Measurements from ENCODE around the gene AKR1B1.

AKR1B1 gene

GRCh38 chr7:134459981-134460380 lies 1.1 kb upstream of the AKR1B1 start:
- ChIA-PET POLR2A (interaction anchor here (1.3 kb wide), 1 partner anchor 21 kb away, joined by 3 read pairs; no protein-coding TSS in a partner anchor), CTCF (interaction anchor here (0.5 to 2.6 kb wide), 5 partner anchors 16 to 1208 kb away, joined by 3 to 9 read pairs (median 3); no protein-coding TSS in a partner anchor)
- TF ChIP-seq ZNF394 (tag by site-specific recombination; IDR thresholded peaks at IDR 0.05; ENCODE audit: borderline replicate concordance) (no peak), ZNF792 (tag by site-specific recombination; IDR thresholded peaks at IDR 0.05) (no peak), PRDM2 (tag by site-specific recombination; IDR thresholded peaks at IDR 0.05; ENCODE audit: borderline replicate concordance) (no peak), ZNF274 (IDR thresholded peaks at IDR 0.05; ENCODE audit: low read length) (no peak), ZNF274 (tag by site-specific recombination; IDR thresholded peaks at IDR 0.05; ENCODE audit: borderline replicate concordance) (no peak), PRDM4 (tag by site-specific recombination; IDR thresholded peaks at IDR 0.05) (no peak), ZNF658 (tag by site-specific recombination; IDR thresholded peaks at IDR 0.05) (no peak), MZF1 (tag by site-specific recombination; IDR thresholded peaks at IDR 0.05; ENCODE audit: borderline replicate concordance) (no peak), ZNF391 (tag by site-specific recombination; IDR thresholded peaks at IDR 0.05; ENCODE audit: borderline replicate concordance, low read depth) (no peak)
- peaks cover 7 to 26% of the 10 kb centered on the region in 2 experiments; a peak in 1 of 3 replicates for H3K36me3 ChIP-seq (ENCODE audit: control insufficient read depth in 2 of 2, insufficient read depth in 1 of 2, low read length in 2 of 2)
- H3K27ac ChIP-seq (ENCODE audit: extremely low read depth, low read depth, low read length), result no peak overlapping the region
- no peaks in the 10 kb centered on the region for H3K4me1 ChIP-seq (ENCODE audit: control insufficient read depth, insufficient read depth, low read length)
- no peaks in the 10 kb centered on the region for H3K9me3 ChIP-seq (ENCODE audit: control insufficient read depth, insufficient read depth, low read depth, low read length)
- no peak overlapping the region for H3K4me3 ChIP-seq (ENCODE audit: low read depth, low read length)

DNA sequence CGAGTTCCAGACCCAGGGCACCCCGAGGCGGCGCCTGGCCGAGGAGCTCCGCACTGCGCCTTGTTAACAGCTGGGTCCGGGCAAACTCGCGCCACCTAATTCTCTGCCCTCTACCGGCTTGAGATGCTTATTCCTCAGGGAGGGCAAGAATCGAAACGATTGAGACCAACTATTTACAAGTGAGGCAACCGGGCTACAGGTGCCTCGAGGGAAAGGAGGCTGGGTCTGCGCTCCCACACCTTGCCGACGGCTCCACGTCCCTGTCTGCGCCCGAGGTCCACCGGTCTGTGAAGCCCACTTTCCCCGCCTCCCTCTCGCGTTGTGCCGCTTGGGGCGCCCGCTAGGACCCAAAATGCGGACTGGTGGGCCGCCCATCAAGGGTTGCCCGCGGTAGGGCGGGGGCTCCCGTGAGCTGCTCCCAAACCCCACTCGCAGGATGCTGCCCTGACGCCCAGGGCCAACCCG lies 527 bp downstream of the AKR1B1 start:
- CTCF ChIA-PET, result interaction anchor here (0.6 to 2.6 kb wide), 10 partner anchors 9 to 148 kb away, joined by 3 to 10 read pairs (median 3); no protein-coding TSS in a partner anchor
- Histone ChIP-seq H3K9me3 (ENCODE audit: control insufficient read depth, insufficient read depth, low read depth, low read length) (no peaks in the 10 kb centered on the region), H3K27ac (ENCODE audit: extremely low read depth, low read depth, low read length) (peak overlapping the region; percentile 56; the same call in 1 of the 2 replicates), H3K4me3 (ENCODE audit: low read depth, low read length) (peak overlapping the region; percentile 82), H3K36me3 (ENCODE audit: control insufficient read depth in 2 of 2, insufficient read depth in 1 of 2, low read length in 2 of 2) (peaks cover 7 to 38% of the 10 kb centered on the region in 2 experiments; a peak in 1 of 3 replicates), H3K4me1 (ENCODE audit: control insufficient read depth, insufficient read depth, low read length) (no peaks in the 10 kb centered on the region)
- POLR2A ChIA-PET, result interaction anchor here (1.1 to 1.2 kb wide), 3 partner anchors 13 to 26 kb away, joined by 3 to 6 read pairs (median 3); no protein-coding TSS in a partner anchor
- TF ChIP-seq PRDM10 (tag by site-specific recombination; IDR thresholded peaks at IDR 0.05) (0 out of 2 replicates have a peak, but pooled peaks have one; percentile 13), ZNF621 (tag by site-specific recombination; IDR thresholded peaks at IDR 0.05) (no peak), KLF9 (tag by site-specific recombination; IDR thresholded peaks at IDR 0.05; ENCODE audit: low read depth) (0 out of 2 replicates have a peak, but pooled peaks have one; percentile 16), PRDM2 (tag by site-specific recombination; IDR thresholded peaks at IDR 0.05; ENCODE audit: borderline replicate concordance) (no peak), ZNF146 (tag by site-specific recombination; IDR thresholded peaks at IDR 0.05) (no peak), PRDM1 (tag by site-specific recombination; IDR thresholded peaks at IDR 0.05) (peak; percentile 63), ZNF560 (tag by site-specific recombination; IDR thresholded peaks at IDR 0.05; ENCODE audit: borderline replicate concordance) (no peak)
